GM23338 (cell line): ENCODE data around the gene COL4A1. TPM values are rescaled to one million over a fixed set of nuclear protein-coding genes. Genes with fewer than 3 reads are reported as not detected.

Experiments used
- ATAC-seq: fragments of 200-7000 bp; cut with Tn5 transposase; 3 replicates; pipeline ENCODE4 v1.9.1; 2020
- DNase-seq: peaks from one replicate; pipeline ENCODE4 v3.0.0-alpha.2; 2015; ENCODE audit warnings: low spot score
- H2AFZ ChIP-seq: fragments of 200-600 bp; sonication (generic); 2 replicates; pipeline ENCODE4 v1.8.0; 2016; ENCODE audit warnings: antibody characterized with exemption, mild to moderate bottlenecking, moderate library complexity
- H3F3A ChIP-seq: fragments of 200-600 bp; sonication (generic); replicated peaks from 2 replicates; pipeline ENCODE4 v1.8.0; 2017; ENCODE audit warnings: antibody characterized with exemption, mixed run types, low read depth
- H3K27ac ChIP-seq: fragments of 200-600 bp; sonication (generic); 2 replicates; pipeline ENCODE4 v1.6.1; 2016; ENCODE audit warnings: low read depth
- H3K27me3 ChIP-seq: fragments of 200-600 bp; sonication (generic); 2 replicates; pipeline ENCODE4 v1.8.0; 2016; ENCODE audit warnings: mild to moderate bottlenecking, mixed run types, moderate library complexity; ENCODE audit not compliant: insufficient read depth
- H3K36me3 ChIP-seq: fragments of 200-600 bp; sonication (generic); 2 replicates; pipeline ENCODE4 v1.8.0; 2016; ENCODE audit warnings: mild to moderate bottlenecking; ENCODE audit not compliant: insufficient read depth
- H3K4me1 ChIP-seq: fragments of 200-600 bp; sonication (generic); 2 replicates; pipeline ENCODE4 v1.8.0; 2016; ENCODE audit warnings: mild to moderate bottlenecking, moderate library complexity; ENCODE audit not compliant: insufficient read depth
- H3K4me2 ChIP-seq: fragments of 200-600 bp; sonication (generic); 2 replicates; pipeline ENCODE4 v1.7.1; 2017; ENCODE audit warnings: mixed run types
- H3K4me3 ChIP-seq: fragments of 200-600 bp; sonication (generic); 2 replicates; pipeline ENCODE4 v1.6.1; 2016; ENCODE audit warnings: mixed run types
- H3K79me2 ChIP-seq: fragments of 200-600 bp; sonication (generic); replicated peaks from 2 replicates; pipeline ENCODE4 v1.8.0; 2017; ENCODE audit warnings: mild to moderate bottlenecking; ENCODE audit not compliant: insufficient read depth
- H3K9me2 ChIP-seq: fragments of 200-600 bp; sonication (generic); 2 replicates; pipeline ENCODE4 v1.8.0; 2017; ENCODE audit not compliant: insufficient read depth
- H4K20me1 ChIP-seq: fragments of 200-600 bp; sonication (generic); replicated peaks from 2 replicates; pipeline ENCODE4 v1.8.0; 2017; ENCODE audit warnings: mild to moderate bottlenecking; ENCODE audit not compliant: insufficient read depth
- H3K27ac Mint-ChIP-seq: 2 replicates; pipeline ENCODE4 v1.8.0; 2020; ENCODE audit warnings: inconsistent platforms, mild to moderate bottlenecking, moderate library complexity, mixed read lengths
- H3K27me3 Mint-ChIP-seq: 3 replicates; pipeline ENCODE4 v1.8.0; 2022; ENCODE audit warnings: low read depth, mild to moderate bottlenecking, moderate library complexity, mixed read lengths, inconsistent platforms; ENCODE audit not compliant: insufficient read depth, poor library complexity
- H3K36me3 Mint-ChIP-seq: 3 replicates; pipeline ENCODE4 v1.8.0; 2021; ENCODE audit warnings: low read depth, mild to moderate bottlenecking, inconsistent platforms, moderate library complexity, mixed read lengths
- H3K4me1 Mint-ChIP-seq: 3 replicates; pipeline ENCODE4 v1.8.0; 2020; ENCODE audit warnings: mild to moderate bottlenecking, inconsistent platforms, mixed read lengths
- H3K4me3 Mint-ChIP-seq: 3 replicates; pipeline ENCODE4 v1.8.0; 2021; ENCODE audit warnings: moderate library complexity, mild to moderate bottlenecking, inconsistent platforms, mixed read lengths
- H3K9me3 Mint-ChIP-seq: 3 replicates; pipeline ENCODE4 v1.8.0; 2020; ENCODE audit warnings: moderate library complexity, mild to moderate bottlenecking, inconsistent platforms, mixed read lengths
- CREB1 ChIP-seq: fragments of 250-450 bp; sonication (Bioruptor Pico); IDR thresholded peaks from 2 replicates; pipeline ENCODE4 v1.5.0; 2020; ENCODE audit warnings: low read depth, mild to moderate bottlenecking, moderate library complexity
- CTCF ChIP-seq, 2 experiments: fragments of 200-600 bp in 1 of 2; sonication (generic) in 1 of 2; conservative IDR thresholded peaks; 2 replicates each; pipeline versions ENCODE4 v1.5.1 to v1.6.1; 2016 to 2017; ENCODE audit warnings: antibody characterized with exemption in 2 of 2, low read depth in 2 of 2, mild to moderate bottlenecking in 2 of 2, moderate library complexity in 1 of 2
- ETS1 ChIP-seq: IDR thresholded peaks from 2 replicates; pipeline ENCODE4 v1.6.1; 2016; ENCODE audit warnings: antibody characterized with exemption
- EZH2 ChIP-seq: fragments of 200-600 bp; sonication (generic); IDR thresholded peaks from one replicate; pipeline ENCODE4 v1.8.0; 2017; ENCODE audit warnings: antibody characterized with exemption, mild to moderate bottlenecking, low read depth; ENCODE audit not compliant: unreplicated experiment
- EZH2phosphoT487 ChIP-seq: fragments of 200-600 bp; sonication (generic); IDR thresholded peaks from one replicate; pipeline ENCODE4 v1.8.1; 2018; ENCODE audit warnings: antibody characterized with exemption; ENCODE audit not compliant: unreplicated experiment
- JUNB ChIP-seq: IDR thresholded peaks from one replicate; pipeline ENCODE4 v1.6.1; 2016; ENCODE audit warnings: antibody characterized with exemption; ENCODE audit not compliant: unreplicated experiment
- NANOG ChIP-seq: IDR thresholded peaks from 2 replicates; pipeline ENCODE4 v1.6.1; 2016; ENCODE audit warnings: antibody characterized with exemption, borderline replicate concordance
- POLR2AphosphoS5 ChIP-seq: IDR thresholded peaks from 2 replicates; pipeline ENCODE4 v1.6.1; 2016; ENCODE audit warnings: antibody characterized with exemption, low read depth
- REST ChIP-seq: IDR thresholded peaks from one replicate; pipeline ENCODE4 v1.6.1; 2018; ENCODE audit warnings: antibody characterized with exemption; ENCODE audit not compliant: unreplicated experiment
- STAT1 ChIP-seq: IDR thresholded peaks from one replicate; pipeline ENCODE4 v1.6.1; 2016; ENCODE audit warnings: antibody characterized with exemption; ENCODE audit not compliant: unreplicated experiment
- ZNF114 ChIP-seq: fragments of 250-450 bp; sonication (Bioruptor Pico); IDR thresholded peaks from 2 replicates; pipeline ENCODE4 v1.5.0; 2020; ENCODE audit warnings: mild to moderate bottlenecking, moderate library complexity
- ZNF331 ChIP-seq: fragments of 250-450 bp; sonication (Bioruptor Pico); IDR thresholded peaks from 2 replicates; pipeline ENCODE4 v1.5.0; 2020; ENCODE audit warnings: low read depth, mild to moderate bottlenecking, moderate library complexity
- ZNF462 ChIP-seq: fragments of 250-450 bp; sonication (Bioruptor Pico); IDR thresholded peaks from 2 replicates; pipeline ENCODE4 v1.5.0; 2020; ENCODE audit warnings: mild to moderate bottlenecking, moderate library complexity
- polyA plus RNA-seq: library from polyadenylated mRNA; unstranded; fragments of >200 nt; fragmentation: Nextera tagmentation; extraction: Ambion mirVana; gene quantifications from 2 replicates; pipeline ENCODE4 v1.2.1, GENCODE V29; 2016
- total RNA-seq: library from RNA; depleted of rRNA; stranded (reverse); fragments of >200 nt; shearing (Covaris generic); gene quantifications from 2 replicates; pipeline ENCODE4 v1.2.3, GENCODE V29; 2014

The COL4A1 gene
- total and polyA plus RNA-seq, 2 experiments from 2014 or later = 39.1 to 110 TPM

GRCh38 chr13:110281736-110282135 is 25.2 kb downstream of the COL4A1 start:
- Histone ChIP-seq H3F3A (no peaks in the 10 kb centered on the region), H2AFZ (no peak overlapping the region), H3K36me3 (no peaks in the 10 kb centered on the region), H3K9me2 (no peaks in the 10 kb centered on the region), H4K20me1 (peaks cover 2% of the 10 kb centered on the region; the same call in 1 of the 2 replicates), H3K4me1 (no peaks in the 10 kb centered on the region), H3K27ac (no peak overlapping the region), H3K4me3 (no peak overlapping the region), H3K27me3 (no peaks in the 10 kb centered on the region), H3K4me2 (no peak overlapping the region), H3K79me2 (peaks cover 10% of the 10 kb centered on the region)
- no peak overlapping the region for H3K4me3 Mint-ChIP-seq
- no peaks in the 10 kb centered on the region for H3K36me3 Mint-ChIP-seq
- DNase-seq (no peak), ATAC-seq (no peak)
- 0 out of 3 replicates have a peak, but pooled peaks cover 3% of the 10 kb centered on the region for H3K4me1 Mint-ChIP-seq
- peaks cover 1% of the 10 kb centered on the region for H3K27me3 Mint-ChIP-seq
- H3K27ac Mint-ChIP-seq = no peak overlapping the region
- TF ChIP-seq CTCF (conservative IDR thresholded peaks at IDR 0.05; ENCODE audit: low read depth in 2 of 2) = no peak
- TF ChIP-seq REST = no peak
- TF ChIP-seq NANOG = no peak
- TF ChIP-seq ZNF462 (CRISPR knock-in tag) = no peak
- no peak for TF ChIP-seq ETS1
- no peak for TF ChIP-seq ZNF331 (CRISPR knock-in tag)
- TF ChIP-seq JUNB = no peak
- TF ChIP-seq ZNF114 (CRISPR knock-in tag) = no peak
- TF ChIP-seq POLR2AphosphoS5 = no peak
- TF ChIP-seq EZH2 = no peak
- no peak for TF ChIP-seq EZH2phosphoT487
- TF ChIP-seq STAT1 = no peak
- no peak for TF ChIP-seq CREB1 (CRISPR knock-in tag)
- no peaks in the 10 kb centered on the region for H3K9me3 Mint-ChIP-seq
